ENCODE data around the gene MRM2.

Gene MRM2

GRCh38 chr7:2266911-2267310 is 24.9 kb upstream of the MRM2 start:
- no peak overlapping the region for H3K4me3 ChIP-seq (replicated peaks; ENCODE audit: low read depth, low read length)
- TF ChIP-seq CTCF (IDR thresholded peaks at IDR 0.05; ENCODE audit: low read length, missing control alignments) = no peak
- DNase-seq (ENCODE audit: low read depth) = peak; percentile 19

GRCh38 chr7:2264158-2264557 is 22.2 kb upstream of the MRM2 start:
- no peak overlapping the region for H3K4me3 ChIP-seq (replicated peaks; ENCODE audit: low read depth, low read length)
- DNase-seq (ENCODE audit: low read depth) = no peak
- no peak for TF ChIP-seq CTCF (IDR thresholded peaks at IDR 0.05; ENCODE audit: low read length, missing control alignments)

DNA sequence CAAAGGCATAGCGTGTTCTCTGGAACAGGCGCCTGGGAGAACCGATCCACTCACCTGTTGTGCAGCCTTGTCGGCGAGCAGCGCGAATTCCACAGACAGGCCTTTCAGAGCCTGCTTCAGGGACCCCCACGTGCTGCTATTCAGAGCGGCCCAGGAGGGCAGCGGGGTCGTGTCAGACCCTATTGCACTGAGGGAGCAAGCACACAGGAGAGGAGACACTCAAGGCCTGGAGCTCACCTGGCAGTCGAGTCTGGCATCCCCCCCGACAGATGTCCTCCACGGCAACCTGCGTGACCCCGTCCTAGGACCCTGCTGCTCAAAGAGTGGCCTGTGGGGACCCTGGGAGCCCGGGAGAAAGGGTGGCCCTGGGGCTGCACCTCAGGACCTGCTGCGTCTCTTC is 21.2 kb upstream of the MRM2 start:
- DNase-seq (ENCODE audit: low read depth) = no peak
- no peak overlapping the region for H3K4me3 ChIP-seq (replicated peaks; ENCODE audit: low read depth, low read length)
- no peak for TF ChIP-seq CTCF (IDR thresholded peaks at IDR 0.05; ENCODE audit: low read length, missing control alignments)

- no peak overlapping the region for H3K4me3 ChIP-seq (replicated peaks; ENCODE audit: low read depth, low read length)
- no peak for TF ChIP-seq CTCF (IDR thresholded peaks at IDR 0.05; ENCODE audit: low read length, missing control alignments)
Measured at GRCh38 chr7:2261611-2262010, 19.6 kb upstream of the MRM2 start.

GRCh38 chr7:2260820-2261219 is 18.8 kb upstream of the MRM2 start:
- no peak for DNase-seq (ENCODE audit: low read depth)
- TF ChIP-seq CTCF (IDR thresholded peaks at IDR 0.05; ENCODE audit: low read length, missing control alignments) = no peak
- H3K4me3 ChIP-seq (replicated peaks; ENCODE audit: low read depth, low read length) = no peak overlapping the region

More at GRCh38 chr7:2261611-2262010, 19.6 kb upstream of the MRM2 start:
- DNase-seq (ENCODE audit: low read depth) = no peak

- H3K4me3 ChIP-seq (replicated peaks; ENCODE audit: low read depth, low read length) = no peak overlapping the region
- DNase-seq (ENCODE audit: low read depth) = no peak
- no peak for TF ChIP-seq CTCF (IDR thresholded peaks at IDR 0.05; ENCODE audit: low read length, missing control alignments)
Measured at GRCh38 chr7:2259480-2259879, 17.5 kb upstream of the MRM2 start.

- no peak for DNase-seq (ENCODE audit: low read depth)
- TF ChIP-seq CTCF (IDR thresholded peaks at IDR 0.05; ENCODE audit: low read length, missing control alignments) = no peak
- no peak overlapping the region for H3K4me3 ChIP-seq (replicated peaks; ENCODE audit: low read depth, low read length)
Measured at GRCh38 chr7:2258661-2259365, 16.8 kb upstream of the MRM2 start.

Measured in fibroblast of pulmonary artery (primary cell).